AG04449 (cell line): ENCODE measurements around the gene OXA1L.
"Not testable (repeated sequence)": the region's sequence is repeated elsewhere in the genome, so short reads cannot be mapped to it uniquely, and the experiment has no call there.

Experiments used
- CTCF ChIA-PET: fragments of 350-600 bp; formaldehyde crosslinking; extraction: SDS; loops from one replicate; lab custom pipeline; 2021; ENCODE audit warnings: antibody characterized with exemption; lab: Yijun Ruan, JAX
- POLR2A ChIA-PET: fragments of 400-600, 350-600 bp; formaldehyde crosslinking; extraction: SDS; loops from one replicate; lab custom pipeline; 2020; ENCODE audit warnings: antibody characterized with exemption, inconsistent platforms; lab: Yijun Ruan, JAX
- DNase-seq: peaks from one replicate; pipeline ENCODE4 v3.0.0-alpha.2; 2010; ENCODE audit warnings: low read depth, low spot score
- H3K4me3 ChIP-seq: 2 replicates; pipeline ENCODE4 v1.5.1; 2011; ENCODE audit warnings: low read depth, mild to moderate bottlenecking, control low read depth, low read length
- TF ChIP-seq, protein P1 (sequence below): IDR thresholded peaks from one replicate; pipeline ENCODE4 v1.5.1; 2011; ENCODE audit warnings: mild to moderate bottlenecking, moderate library complexity, low read length, control low read depth, inconsistent platforms; ENCODE audit not compliant: insufficient read depth; ENCODE audit errors: missing control alignments

Gene OXA1L

DNA sequence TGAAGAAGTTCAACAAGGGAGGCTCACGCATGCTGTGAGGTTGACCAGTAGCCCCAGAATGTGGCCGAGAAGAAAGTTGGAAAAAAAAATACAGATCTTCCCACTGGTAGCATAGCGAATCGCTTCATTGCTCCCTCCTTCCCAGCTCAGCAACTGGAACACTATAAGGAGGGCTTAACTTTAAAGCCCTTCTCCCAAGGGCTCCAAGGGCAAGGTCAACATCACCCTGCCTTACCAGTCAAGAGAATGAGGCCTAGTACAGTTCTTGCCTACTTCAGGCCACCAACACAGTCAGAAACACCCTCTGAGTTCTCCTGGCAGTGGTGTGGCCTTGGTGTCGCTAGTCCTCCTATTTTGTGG lies 14.4 kb downstream of the OXA1L start:
- CTCF ChIA-PET: interaction anchor here (1.6 to 7.1 kb wide), 3 partner anchors 41 to 221 kb away, joined by 4 to 89 read pairs (median 5); no protein-coding TSS in a partner anchor

GRCh38 chr14:22781301-22781991 lies 15.0 kb downstream of the OXA1L start:
- CTCF ChIA-PET: interaction anchor here (0.7 to 7.1 kb wide), 10 partner anchors 15 to 222 kb away, joined by 3 to 89 read pairs (median 4); partner anchors contain the start of gene OXA1L
- DNase-seq: no peak

More for the DNA sequence above, 14.4 kb downstream of the OXA1L start:
- POLR2A ChIA-PET: interaction anchor here (0.6 to 0.7 kb wide), 3 partner anchors 56 to 80 kb away, joined by 3 to 4 read pairs (median 4); no protein-coding TSS in a partner anchor
- TF ChIP-seq, protein P1, sequence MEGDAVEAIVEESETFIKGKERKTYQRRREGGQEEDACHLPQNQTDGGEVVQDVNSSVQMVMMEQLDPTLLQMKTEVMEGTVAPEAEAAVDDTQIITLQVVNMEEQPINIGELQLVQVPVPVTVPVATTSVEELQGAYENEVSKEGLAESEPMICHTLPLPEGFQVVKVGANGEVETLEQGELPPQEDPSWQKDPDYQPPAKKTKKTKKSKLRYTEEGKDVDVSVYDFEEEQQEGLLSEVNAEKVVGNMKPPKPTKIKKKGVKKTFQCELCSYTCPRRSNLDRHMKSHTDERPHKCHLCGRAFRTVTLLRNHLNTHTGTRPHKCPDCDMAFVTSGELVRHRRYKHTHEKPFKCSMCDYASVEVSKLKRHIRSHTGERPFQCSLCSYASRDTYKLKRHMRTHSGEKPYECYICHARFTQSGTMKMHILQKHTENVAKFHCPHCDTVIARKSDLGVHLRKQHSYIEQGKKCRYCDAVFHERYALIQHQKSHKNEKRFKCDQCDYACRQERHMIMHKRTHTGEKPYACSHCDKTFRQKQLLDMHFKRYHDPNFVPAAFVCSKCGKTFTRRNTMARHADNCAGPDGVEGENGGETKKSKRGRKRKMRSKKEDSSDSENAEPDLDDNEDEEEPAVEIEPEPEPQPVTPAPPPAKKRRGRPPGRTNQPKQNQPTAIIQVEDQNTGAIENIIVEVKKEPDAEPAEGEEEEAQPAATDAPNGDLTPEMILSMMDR: no peak
- H3K4me3 ChIP-seq: no peak overlapping the region
- no peak for DNase-seq

DNA sequence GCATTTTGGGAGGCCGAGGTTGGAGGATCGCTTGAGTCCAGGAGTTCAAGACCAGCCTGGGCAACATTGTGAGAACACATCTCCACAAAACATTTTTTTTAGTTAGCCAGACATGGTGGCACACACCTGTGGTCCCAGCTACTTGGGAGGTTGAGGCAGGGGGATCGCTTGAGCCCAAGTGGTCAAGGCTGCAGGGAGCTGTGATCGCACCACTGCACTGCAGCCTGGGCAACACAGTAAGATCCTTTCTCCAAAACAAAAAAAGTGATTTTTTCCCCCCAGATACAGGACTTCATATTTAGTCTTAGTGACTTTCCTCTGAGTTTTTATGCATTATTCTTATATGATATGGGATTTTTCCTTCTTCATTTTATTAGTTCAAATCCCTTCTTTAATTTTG lies 20.2 kb downstream of the OXA1L start:
- ChIA-PET POLR2A (no interaction called here), CTCF (no interaction called here)
- no peak for DNase-seq
- no peak overlapping the region for H3K4me3 ChIP-seq
- TF ChIP-seq, protein P1: no peak

More at GRCh38 chr14:22781301-22781991, 15.0 kb downstream of the OXA1L start:
- TF ChIP-seq, protein P1: no peak
- POLR2A ChIA-PET: interaction anchor here (0.6 to 0.7 kb wide), 2 partner anchors 56 to 79 kb away, joined by 4 read pairs; no protein-coding TSS in a partner anchor
- no peak overlapping the region for H3K4me3 ChIP-seq

DNA sequence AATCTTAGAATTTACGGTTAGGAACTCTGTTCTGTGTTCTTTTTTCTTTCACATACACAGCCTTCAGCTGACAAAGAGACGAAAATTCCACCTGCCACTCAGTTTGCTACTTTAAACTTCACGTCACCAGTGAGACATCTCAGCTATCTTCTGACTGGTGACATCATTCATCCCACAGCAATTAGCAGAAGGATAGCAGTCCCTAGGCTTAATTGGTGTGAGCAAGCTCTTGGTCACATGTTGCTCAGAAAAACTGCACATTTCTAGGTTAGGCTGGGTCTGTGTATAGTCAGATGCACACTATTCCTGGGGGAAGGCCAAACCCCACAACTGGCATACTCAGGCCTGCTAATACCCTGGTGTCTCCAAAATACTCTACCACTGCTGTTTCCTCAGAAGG lies 24.8 kb downstream of the OXA1L start:
- TF ChIP-seq, protein P1: no peak

GRCh38 chr14:22792158-22792557 lies 25.7 kb downstream of the OXA1L start:
- TF ChIP-seq, protein P1: no peak
- ChIA-PET CTCF (interaction anchor here (1.1 to 2.6 kb wide), 4 partner anchors 15 to 62 kb away, joined by 4 to 9 read pairs (median 6); no protein-coding TSS in a partner anchor), POLR2A (no interaction called here)
- H3K4me3 ChIP-seq: no peak overlapping the region
- DNase-seq: no peak

More for the DNA sequence above, 24.8 kb downstream of the OXA1L start:
- H3K4me3 ChIP-seq: no peak overlapping the region
- ChIA-PET CTCF (interaction anchor here (0.9 to 2.6 kb wide), 6 partner anchors 14 to 235 kb away, joined by 4 to 9 read pairs (median 6); no protein-coding TSS in a partner anchor), POLR2A (interaction anchor here (0.5 kb wide), 1 partner anchor 46 kb away, joined by 3 read pairs; the partner anchor contains the start of gene MMP14)
- peak; percentile 50 for DNase-seq

- H3K4me3 ChIP-seq, POLR2A ChIA-PET, DNase-seq: not testable (repeated sequence)
- CTCF ChIA-PET: interaction anchor here (1.1 kb wide), 1 partner anchor 263 kb away, joined by 3 read pairs; no protein-coding TSS in a partner anchor
These were observed 27.1 kb downstream of the OXA1L start for GRCh38 chr14:22793550-22793949.
